HEK293 (cell line): ENCODE measurements around the gene MTUS2.

ENCODE experiments used
- CTCF ChIA-PET: fragments of 350-600 bp; formaldehyde crosslinking; extraction: SDS; loops from one replicate; lab custom pipeline; 2021; ENCODE audit warnings: antibody characterized with exemption; lab: Yijun Ruan, JAX
- POLR2A ChIA-PET: fragments of 300-600 bp; formaldehyde crosslinking; extraction: SDS; loops from one replicate; lab custom pipeline; 2020; ENCODE audit warnings: antibody characterized with exemption, inconsistent platforms; lab: Yijun Ruan, JAX
- H3K27ac ChIP-seq: fragments of 200-500 bp; sonication (Bioruptor generic); 2 replicates; pipeline ENCODE4 v1.5.1; 2014; ENCODE audit warnings: low read depth, low read length, control low read depth, inconsistent platforms; ENCODE audit errors: extremely low read depth
- H3K36me3 ChIP-seq, 2 experiments: fragments of 200-500 bp in 1 of 2; sonication (Bioruptor generic) in 1 of 2; 1 replicate in 1 of 2; 2 replicates in 1 of 2; pipeline ENCODE4 v1.5.1; 2014 to 2017; ENCODE audit warnings: inconsistent platforms in 2 of 2, low read length in 2 of 2; ENCODE audit not compliant: control insufficient read depth in 2 of 2, insufficient read depth in 1 of 2
- H3K4me1 ChIP-seq: fragments of 200-500 bp; sonication (Bioruptor generic); 2 replicates; pipeline ENCODE4 v1.5.1; 2014; ENCODE audit warnings: mild to moderate bottlenecking, low read length, inconsistent platforms; ENCODE audit not compliant: control insufficient read depth, insufficient read depth
- H3K4me3 ChIP-seq: 2 replicates; pipeline ENCODE4 v1.5.1; 2011; ENCODE audit warnings: low read depth, mild to moderate bottlenecking, control low read depth, low read length, moderate library complexity
- H3K9me3 ChIP-seq: fragments of 200-500 bp; sonication (Bioruptor generic); 2 replicates; pipeline ENCODE4 v1.5.1; 2014; ENCODE audit warnings: low read depth, low read length, inconsistent platforms; ENCODE audit not compliant: control insufficient read depth, insufficient read depth
- KLF7 ChIP-seq: fragments of 450-650 bp; formaldehyde crosslinking; IDR thresholded peaks from 2 replicates; pipeline ENCODE4 v1.5.1; 2016; ENCODE audit warnings: missing biosample characterization, missing genetic modification characterization, borderline replicate concordance
- OVOL3 ChIP-seq: fragments of 450-650 bp; formaldehyde crosslinking; IDR thresholded peaks from 2 replicates; pipeline ENCODE4 v1.5.1; 2016; ENCODE audit warnings: missing biosample characterization, missing genetic modification characterization
- PRDM2 ChIP-seq: fragments of 450-650 bp; formaldehyde crosslinking; IDR thresholded peaks from 2 replicates; pipeline ENCODE4 v1.5.1; 2016; ENCODE audit warnings: missing biosample characterization, missing genetic modification characterization, borderline replicate concordance
- ZBTB48 ChIP-seq: fragments of 450-650 bp; formaldehyde crosslinking; IDR thresholded peaks from 2 replicates; pipeline ENCODE4 v1.5.1; 2016; ENCODE audit warnings: missing biosample characterization, missing genetic modification characterization
- ZNF133 ChIP-seq: fragments of 450-650 bp; formaldehyde crosslinking; IDR thresholded peaks from 2 replicates; pipeline ENCODE4 v1.5.1; 2016; ENCODE audit warnings: missing biosample characterization, missing genetic modification characterization
- ZNF155 ChIP-seq: fragments of 450-650 bp; formaldehyde crosslinking; IDR thresholded peaks from 2 replicates; pipeline ENCODE4 v1.5.1; 2016; ENCODE audit warnings: missing biosample characterization, missing genetic modification characterization
- ZNF223 ChIP-seq: fragments of 450-650 bp; formaldehyde crosslinking; IDR thresholded peaks from 2 replicates; pipeline ENCODE4 v1.5.1; 2016; ENCODE audit warnings: missing biosample characterization, missing genetic modification characterization
- ZNF292 ChIP-seq: fragments of 450-650 bp; formaldehyde crosslinking; IDR thresholded peaks from 2 replicates; pipeline ENCODE4 v1.5.1; 2016; ENCODE audit warnings: low read depth, missing biosample characterization, missing genetic modification characterization, borderline replicate concordance
- ZNF350 ChIP-seq: fragments of 450-650 bp; formaldehyde crosslinking; IDR thresholded peaks from 2 replicates; pipeline ENCODE4 v1.5.0; 2017; ENCODE audit warnings: missing biosample characterization, mild to moderate bottlenecking, missing genetic modification characterization
- ZNF391 ChIP-seq: fragments of 450-650 bp; formaldehyde crosslinking; IDR thresholded peaks from 2 replicates; pipeline ENCODE4 v1.5.1; 2016; ENCODE audit warnings: low read depth, missing biosample characterization, missing genetic modification characterization, borderline replicate concordance
- ZNF398 ChIP-seq: fragments of 450-650 bp; formaldehyde crosslinking; IDR thresholded peaks from 2 replicates; pipeline ENCODE4 v1.5.1; 2017; ENCODE audit warnings: missing biosample characterization, missing genetic modification characterization
- ZNF404 ChIP-seq: fragments of 450-650 bp; formaldehyde crosslinking; IDR thresholded peaks from 2 replicates; pipeline ENCODE4 v1.5.1; 2017; ENCODE audit warnings: missing biosample characterization, missing genetic modification characterization
- ZNF423 ChIP-seq: fragments of 450-650 bp; formaldehyde crosslinking; IDR thresholded peaks from 2 replicates; pipeline ENCODE4 v1.5.1; 2016; ENCODE audit warnings: missing biosample characterization, missing genetic modification characterization
- ZNF510 ChIP-seq: fragments of 450-650 bp; formaldehyde crosslinking; IDR thresholded peaks from 2 replicates; pipeline ENCODE4 v1.5.1; 2018; ENCODE audit warnings: mild to moderate bottlenecking, missing genetic modification characterization, missing biosample characterization; ENCODE audit not compliant: insufficient replicate concordance
- ZSCAN30 ChIP-seq: fragments of 450-650 bp; IDR thresholded peaks from 2 replicates; pipeline ENCODE4 v1.5.1; 2018; ENCODE audit warnings: missing biosample characterization, mild to moderate bottlenecking, missing genetic modification characterization, moderate library complexity
- TF ChIP-seq, protein P1 (sequence below): fragments of 450-650 bp; formaldehyde crosslinking; IDR thresholded peaks from 2 replicates; pipeline ENCODE4 v1.5.1; 2016; ENCODE audit warnings: missing biosample characterization, missing genetic modification characterization
- TF ChIP-seq, protein P2 (sequence below): fragments of 450-650 bp; formaldehyde crosslinking; IDR thresholded peaks from 2 replicates; pipeline ENCODE4 v1.5.0; 2017; ENCODE audit warnings: missing biosample characterization, missing genetic modification characterization, borderline replicate concordance

The MTUS2 gene

GRCh38 chr13:29081697-29082440 is 261.7 kb downstream of the MTUS2 start:
- POLR2A ChIA-PET: no interaction called here
- Histone ChIP-seq H3K27ac (no peak overlapping the region), H3K9me3 (no peaks in the 10 kb centered on the region), H3K36me3 (no peaks in the 10 kb centered on the region), H3K4me1 (no peaks in the 10 kb centered on the region), H3K4me3 (no peak overlapping the region)
- TF ChIP-seq PRDM2 (no peak), ZNF155 (tag by site-specific recombination) (no peak), ZNF510 (tag by site-specific recombination) (no peak), ZNF350 (no peak), ZNF223 (no peak), ZNF133 (tag by site-specific recombination) (no peak), ZNF404 (tag by site-specific recombination) (no peak), ZNF391 (tag by site-specific recombination) (no peak), ZSCAN30 (tag by site-specific recombination) (no peak), OVOL3 (no peak), ZNF398 (tag by site-specific recombination) (no peak), KLF7 (tag by site-specific recombination) (no peak)
- TF ChIP-seq, protein P1, sequence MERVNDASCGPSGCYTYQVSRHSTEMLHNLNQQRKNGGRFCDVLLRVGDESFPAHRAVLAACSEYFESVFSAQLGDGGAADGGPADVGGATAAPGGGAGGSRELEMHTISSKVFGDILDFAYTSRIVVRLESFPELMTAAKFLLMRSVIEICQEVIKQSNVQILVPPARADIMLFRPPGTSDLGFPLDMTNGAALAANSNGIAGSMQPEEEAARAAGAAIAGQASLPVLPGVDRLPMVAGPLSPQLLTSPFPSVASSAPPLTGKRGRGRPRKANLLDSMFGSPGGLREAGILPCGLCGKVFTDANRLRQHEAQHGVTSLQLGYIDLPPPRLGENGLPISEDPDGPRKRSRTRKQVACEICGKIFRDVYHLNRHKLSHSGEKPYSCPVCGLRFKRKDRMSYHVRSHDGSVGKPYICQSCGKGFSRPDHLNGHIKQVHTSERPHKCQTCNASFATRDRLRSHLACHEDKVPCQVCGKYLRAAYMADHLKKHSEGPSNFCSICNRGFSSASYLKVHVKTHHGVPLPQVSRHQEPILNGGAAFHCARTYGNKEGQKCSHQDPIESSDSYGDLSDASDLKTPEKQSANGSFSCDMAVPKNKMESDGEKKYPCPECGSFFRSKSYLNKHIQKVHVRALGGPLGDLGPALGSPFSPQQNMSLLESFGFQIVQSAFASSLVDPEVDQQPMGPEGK (tag by site-specific recombination): no peak
- CTCF ChIA-PET: no interaction called here

- CTCF ChIA-PET: no interaction called here
- no peak overlapping the region for H3K4me3 ChIP-seq
Measured at GRCh38 chr13:29099781-29100406, 279.8 kb downstream of the MTUS2 start.

More at GRCh38 chr13:29099781-29100406, 279.8 kb downstream of the MTUS2 start:
- TF ChIP-seq ZNF423 (tag by site-specific recombination) (no peak), ZNF292 (tag by site-specific recombination) (no peak), ZBTB48 (no peak)
- TF ChIP-seq, protein P2, sequence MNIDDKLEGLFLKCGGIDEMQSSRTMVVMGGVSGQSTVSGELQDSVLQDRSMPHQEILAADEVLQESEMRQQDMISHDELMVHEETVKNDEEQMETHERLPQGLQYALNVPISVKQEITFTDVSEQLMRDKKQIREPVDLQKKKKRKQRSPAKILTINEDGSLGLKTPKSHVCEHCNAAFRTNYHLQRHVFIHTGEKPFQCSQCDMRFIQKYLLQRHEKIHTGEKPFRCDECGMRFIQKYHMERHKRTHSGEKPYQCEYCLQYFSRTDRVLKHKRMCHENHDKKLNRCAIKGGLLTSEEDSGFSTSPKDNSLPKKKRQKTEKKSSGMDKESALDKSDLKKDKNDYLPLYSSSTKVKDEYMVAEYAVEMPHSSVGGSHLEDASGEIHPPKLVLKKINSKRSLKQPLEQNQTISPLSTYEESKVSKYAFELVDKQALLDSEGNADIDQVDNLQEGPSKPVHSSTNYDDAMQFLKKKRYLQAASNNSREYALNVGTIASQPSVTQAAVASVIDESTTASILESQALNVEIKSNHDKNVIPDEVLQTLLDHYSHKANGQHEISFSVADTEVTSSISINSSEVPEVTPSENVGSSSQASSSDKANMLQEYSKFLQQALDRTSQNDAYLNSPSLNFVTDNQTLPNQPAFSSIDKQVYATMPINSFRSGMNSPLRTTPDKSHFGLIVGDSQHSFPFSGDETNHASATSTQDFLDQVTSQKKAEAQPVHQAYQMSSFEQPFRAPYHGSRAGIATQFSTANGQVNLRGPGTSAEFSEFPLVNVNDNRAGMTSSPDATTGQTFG (tag by site-specific recombination): no peak
- TF ChIP-seq, all 188 proteins: peak for 0
- H3K4me1 ChIP-seq: no peaks in the 10 kb centered on the region
- H3K9me3 ChIP-seq: no peaks in the 10 kb centered on the region
- POLR2A ChIA-PET: no interaction called here
- no peaks in the 10 kb centered on the region for H3K36me3 ChIP-seq
- H3K27ac ChIP-seq: no peak overlapping the region
